CD4-positive, alpha-beta T cell (primary cell): Measurements from ENCODE around the gene KAZALD1. TPM values are rescaled to one million over a fixed set of nuclear protein-coding genes. Genes with fewer than 3 reads are reported as not detected.

Experiments used
- ATAC-seq: fragments of 200-7000 bp; cut with Tn5 transposase; one replicate; pipeline ENCODE4 v1.10.0; 2022; ENCODE audit warnings: mild to moderate bottlenecking; ENCODE audit not compliant: poor library complexity
- CTCF ChIA-PET: fragments of 350-600 bp; sonication (Branson Sonifier 250); formaldehyde crosslinking; loops from one replicate; lab custom pipeline; 2021; ENCODE audit warnings: antibody characterized with exemption, inconsistent platforms; lab: Charles Lee
- POLR2A ChIA-PET: fragments of 350-600 bp; sonication (Branson Sonifier 250); formaldehyde crosslinking; loops from one replicate; lab custom pipeline; 2021; ENCODE audit warnings: antibody characterized with exemption, inconsistent platforms; lab: Charles Lee
- DNase-seq, 14 experiments: peaks; one replicate each; pipeline ENCODE4 v3.0.0-alpha.2; 2013 to 2020; ENCODE audit warnings: mixed read lengths in 2 of 14
- H3K27ac ChIP-seq, 2 donors: one replicate each; pipeline versions ENCODE4 v1.5.1 to v1.7.0; 2013; ENCODE audit warnings: low read length in 2 of 2, low read depth in 1 of 2, mild to moderate bottlenecking in 1 of 2
- H3K27me3 ChIP-seq, 2 experiments: 1 replicate in 1 of 2; 2 replicates in 1 of 2; pipeline versions ENCODE4 v1.6.1 to v1.7.0; 2013; ENCODE audit warnings: low read length in 2 of 2, control low read depth in 1 of 2, mild to moderate bottlenecking in 1 of 2, moderate library complexity in 1 of 2; ENCODE audit not compliant: insufficient read depth in 2 of 2, control insufficient read depth in 1 of 2
- H3K36me3 ChIP-seq: one replicate; pipeline ENCODE4 v1.6.1; 2013; ENCODE audit warnings: low read length, control low read depth; ENCODE audit not compliant: insufficient read depth
- H3K4me1 ChIP-seq: one replicate; pipeline ENCODE4 v1.6.1; 2013; ENCODE audit warnings: low read length, control low read depth; ENCODE audit not compliant: insufficient read depth
- H3K4me3 ChIP-seq: one replicate; pipeline ENCODE4 v1.5.1; 2013; ENCODE audit warnings: mild to moderate bottlenecking, low read length, moderate library complexity
- H3K9me3 ChIP-seq, 2 experiments: 1 replicate in 1 of 2; 2 replicates in 1 of 2; pipeline versions ENCODE4 v1.6.1 to v1.7.0; 2013; ENCODE audit warnings: low read length in 2 of 2, mild to moderate bottlenecking in 2 of 2, control low read depth in 1 of 2, moderate library complexity in 1 of 2; ENCODE audit not compliant: control insufficient read depth in 1 of 2, insufficient read depth in 1 of 2
- H3K27ac Mint-ChIP-seq: one replicate; pipeline ENCODE4 v1.8.0; 2020; ENCODE audit warnings: mixed read lengths
- H3K27me3 Mint-ChIP-seq: one replicate; pipeline ENCODE4 v1.8.0; 2021; ENCODE audit warnings: mixed read lengths
- H3K36me3 Mint-ChIP-seq: one replicate; pipeline ENCODE4 v1.8.0; 2021; ENCODE audit warnings: low read depth, mixed read lengths
- H3K4me1 Mint-ChIP-seq: one replicate; pipeline ENCODE4 v1.8.0; 2021; ENCODE audit warnings: low read depth, mixed read lengths
- H3K4me3 Mint-ChIP-seq: one replicate; pipeline ENCODE4 v1.8.0; 2020; ENCODE audit warnings: mild to moderate bottlenecking, mixed read lengths
- H3K9me3 Mint-ChIP-seq: one replicate; pipeline ENCODE4 v1.8.0; 2020; ENCODE audit warnings: mixed read lengths
- intact Hi-C, 2 experiments: fragments of 100-400 bp; cut with DNase I in 1 of 2; cut with micrococcal nuclease in 1 of 2; formaldehyde crosslinking; loops; one replicate each; pipeline versions ENCODE4 v1.15.1 to v1.9.0; 2023 to 2025; cut with DNase I, micrococcal nuclease
- total RNA-seq, 174 experiments: library from RNA in 2 of 174; stranded (reverse) in 2 of 174; gene quantifications; one replicate each; pipeline ENCODE4 v1.2.3 and lab custom pipeline; 2021 to 2026
- TF ChIP-seq, protein P1 (sequence below): fragments of 200-600 bp; IDR thresholded peaks from one replicate; pipeline ENCODE4 v1.8.0; 2022; ENCODE audit warnings: antibody characterized with exemption, mild to moderate bottlenecking

KAZALD1 gene
- total RNA-seq, 2 experiments from 2014 or later = not detected

DNA sequence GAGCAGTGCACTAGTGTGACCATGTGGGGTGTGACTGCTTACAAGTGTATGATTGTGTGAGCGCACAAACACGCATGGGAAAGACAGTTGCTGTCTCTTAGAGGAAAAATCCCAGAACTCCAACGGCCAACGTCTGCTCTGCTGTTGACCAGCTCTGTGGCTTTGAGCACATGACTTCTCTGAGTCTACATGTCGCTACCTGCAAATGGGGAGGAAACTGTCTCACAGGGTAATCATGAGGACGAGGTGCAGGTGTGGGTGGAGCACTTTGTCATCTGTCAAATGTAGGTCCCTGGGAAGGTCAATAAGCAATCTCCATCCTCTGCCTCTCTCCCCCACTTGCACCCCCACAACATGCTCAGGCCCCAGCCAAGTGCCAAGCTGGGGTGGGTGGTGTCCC lies 38.1 kb downstream of the KAZALD1 start:
- POLR2A ChIA-PET = no interaction called here
- no peak overlapping the region for H3K4me3 Mint-ChIP-seq

DNA sequence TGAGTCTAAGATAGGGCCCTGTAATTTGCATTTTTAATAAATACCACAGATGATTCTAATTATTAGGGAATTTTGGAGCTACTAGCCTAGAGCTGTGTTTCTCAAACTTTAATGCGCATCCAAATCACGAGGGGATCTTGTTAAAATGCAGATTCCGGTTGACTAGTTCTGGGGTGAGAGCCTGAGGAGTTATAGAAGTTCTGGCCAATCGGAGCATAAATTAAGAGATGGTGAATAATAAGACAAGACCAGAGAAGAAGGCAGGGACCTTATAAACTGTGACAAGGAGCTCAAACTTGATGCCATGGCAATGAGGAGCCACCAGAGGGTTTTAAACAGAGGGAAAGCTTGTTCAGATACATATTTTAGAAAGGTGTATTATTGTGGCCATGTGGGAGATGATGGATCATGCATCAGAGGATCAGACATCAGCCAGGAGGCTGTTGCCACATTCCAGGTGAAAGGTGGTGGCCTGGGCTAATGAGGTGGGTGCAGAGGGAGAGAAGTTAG lies 39.6 kb downstream of the KAZALD1 start:
- intact Hi-C loops = no loop called here
- POLR2A ChIA-PET = no interaction called here

More for the DNA sequence above, 38.1 kb downstream of the KAZALD1 start:
- Histone ChIP-seq H3K4me1 (peaks cover 6% of the 10 kb centered on the region), H3K27ac (no peak overlapping the region), H3K4me3 (no peak overlapping the region), H3K27me3 (peaks cover 21 to 35% of the 10 kb centered on the region in 2 experiments), H3K9me3 (no peaks in the 10 kb centered on the region), H3K36me3 (no peaks in the 10 kb centered on the region)
- H3K27me3 Mint-ChIP-seq = peaks cover 67% of the 10 kb centered on the region
- intact Hi-C loops = no loop called here
- no peaks in the 10 kb centered on the region for H3K4me1 Mint-ChIP-seq
- TF ChIP-seq, protein P1, sequence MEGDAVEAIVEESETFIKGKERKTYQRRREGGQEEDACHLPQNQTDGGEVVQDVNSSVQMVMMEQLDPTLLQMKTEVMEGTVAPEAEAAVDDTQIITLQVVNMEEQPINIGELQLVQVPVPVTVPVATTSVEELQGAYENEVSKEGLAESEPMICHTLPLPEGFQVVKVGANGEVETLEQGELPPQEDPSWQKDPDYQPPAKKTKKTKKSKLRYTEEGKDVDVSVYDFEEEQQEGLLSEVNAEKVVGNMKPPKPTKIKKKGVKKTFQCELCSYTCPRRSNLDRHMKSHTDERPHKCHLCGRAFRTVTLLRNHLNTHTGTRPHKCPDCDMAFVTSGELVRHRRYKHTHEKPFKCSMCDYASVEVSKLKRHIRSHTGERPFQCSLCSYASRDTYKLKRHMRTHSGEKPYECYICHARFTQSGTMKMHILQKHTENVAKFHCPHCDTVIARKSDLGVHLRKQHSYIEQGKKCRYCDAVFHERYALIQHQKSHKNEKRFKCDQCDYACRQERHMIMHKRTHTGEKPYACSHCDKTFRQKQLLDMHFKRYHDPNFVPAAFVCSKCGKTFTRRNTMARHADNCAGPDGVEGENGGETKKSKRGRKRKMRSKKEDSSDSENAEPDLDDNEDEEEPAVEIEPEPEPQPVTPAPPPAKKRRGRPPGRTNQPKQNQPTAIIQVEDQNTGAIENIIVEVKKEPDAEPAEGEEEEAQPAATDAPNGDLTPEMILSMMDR = no peak
- ATAC-seq = no peak
- H3K9me3 Mint-ChIP-seq = no peaks in the 10 kb centered on the region
- DNase-seq = no peak
- no peaks in the 10 kb centered on the region for H3K36me3 Mint-ChIP-seq
- H3K27ac Mint-ChIP-seq = no peak overlapping the region
- CTCF ChIA-PET = interaction anchor here (11.2 kb wide), 1 partner anchor 42 kb away, joined by 151 read pairs; no protein-coding TSS in a partner anchor

DNA sequence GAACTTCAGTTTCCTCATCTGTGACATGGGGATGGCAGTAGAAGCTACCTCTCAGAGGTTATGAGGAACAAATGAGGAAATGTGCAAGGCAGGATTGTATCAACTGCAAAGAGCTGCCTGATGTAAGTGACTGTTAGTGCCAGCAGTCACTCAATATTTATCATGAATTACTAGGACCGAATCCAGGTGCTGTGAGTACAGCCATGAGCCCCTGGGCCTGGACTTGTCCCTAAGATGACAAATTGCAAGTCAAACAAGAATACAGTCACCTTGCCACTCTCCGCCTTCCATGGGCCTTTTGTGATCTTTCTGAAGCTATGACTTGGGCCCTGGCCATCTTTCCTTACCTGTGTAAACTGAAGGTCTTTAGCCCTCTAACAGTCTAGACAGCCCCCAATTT lies 41.6 kb downstream of the KAZALD1 start:
- peaks cover 23 to 26% of the 10 kb centered on the region in 2 experiments for H3K27me3 ChIP-seq
- ATAC-seq = no peak
- H3K27ac ChIP-seq = no peak overlapping the region
- H3K36me3 ChIP-seq = no peaks in the 10 kb centered on the region
- intact Hi-C loops = no loop called here
- H3K36me3 Mint-ChIP-seq = no peaks in the 10 kb centered on the region
- TF ChIP-seq, protein P1 = no peak
- H3K27me3 Mint-ChIP-seq = peaks cover 59% of the 10 kb centered on the region
- ChIA-PET POLR2A (no interaction called here), CTCF (no interaction called here)
- DNase-seq = no peak
- H3K4me1 Mint-ChIP-seq = no peaks in the 10 kb centered on the region
- no peak overlapping the region for H3K4me3 Mint-ChIP-seq
- no peak overlapping the region for H3K27ac Mint-ChIP-seq
- no peak overlapping the region for H3K4me3 ChIP-seq
- H3K9me3 Mint-ChIP-seq = no peaks in the 10 kb centered on the region
- no peaks in the 10 kb centered on the region for H3K4me1 ChIP-seq
- H3K9me3 ChIP-seq = no peaks in the 10 kb centered on the region

More for the DNA sequence above, 39.6 kb downstream of the KAZALD1 start:
- Mint-ChIP-seq H3K9me3 (no peaks in the 10 kb centered on the region), H3K4me1 (no peaks in the 10 kb centered on the region), H3K36me3 (no peaks in the 10 kb centered on the region), H3K27ac (no peak overlapping the region), H3K27me3 (peaks cover 56% of the 10 kb centered on the region), H3K4me3 (no peak overlapping the region)
- ATAC-seq (no peak), DNase-seq (no peak)
- Histone ChIP-seq H3K27ac (no peak overlapping the region), H3K9me3 (no peaks in the 10 kb centered on the region), H3K27me3 (peaks cover 20 to 35% of the 10 kb centered on the region in 2 experiments), H3K36me3 (no peaks in the 10 kb centered on the region), H3K4me1 (no peaks in the 10 kb centered on the region), H3K4me3 (no peak overlapping the region)
- CTCF ChIA-PET = interaction anchor here (0.8 to 11.2 kb wide), 2 partner anchors 22 to 40 kb away, joined by 3 to 151 read pairs; no protein-coding TSS in a partner anchor
- TF ChIP-seq, protein P1 = no peak
